NOMO-1 treated with DMSO at 0.1 percent for 48 hours (cell line): ENCODE measurements around the gene ATRIP.

Experiments
- DNase-seq: peaks from one replicate; lab custom pipeline; 2025; ENCODE audit not compliant: unreplicated experiment; lab: John Stamatoyannopoulos, UW

The ATRIP gene

DNA sequence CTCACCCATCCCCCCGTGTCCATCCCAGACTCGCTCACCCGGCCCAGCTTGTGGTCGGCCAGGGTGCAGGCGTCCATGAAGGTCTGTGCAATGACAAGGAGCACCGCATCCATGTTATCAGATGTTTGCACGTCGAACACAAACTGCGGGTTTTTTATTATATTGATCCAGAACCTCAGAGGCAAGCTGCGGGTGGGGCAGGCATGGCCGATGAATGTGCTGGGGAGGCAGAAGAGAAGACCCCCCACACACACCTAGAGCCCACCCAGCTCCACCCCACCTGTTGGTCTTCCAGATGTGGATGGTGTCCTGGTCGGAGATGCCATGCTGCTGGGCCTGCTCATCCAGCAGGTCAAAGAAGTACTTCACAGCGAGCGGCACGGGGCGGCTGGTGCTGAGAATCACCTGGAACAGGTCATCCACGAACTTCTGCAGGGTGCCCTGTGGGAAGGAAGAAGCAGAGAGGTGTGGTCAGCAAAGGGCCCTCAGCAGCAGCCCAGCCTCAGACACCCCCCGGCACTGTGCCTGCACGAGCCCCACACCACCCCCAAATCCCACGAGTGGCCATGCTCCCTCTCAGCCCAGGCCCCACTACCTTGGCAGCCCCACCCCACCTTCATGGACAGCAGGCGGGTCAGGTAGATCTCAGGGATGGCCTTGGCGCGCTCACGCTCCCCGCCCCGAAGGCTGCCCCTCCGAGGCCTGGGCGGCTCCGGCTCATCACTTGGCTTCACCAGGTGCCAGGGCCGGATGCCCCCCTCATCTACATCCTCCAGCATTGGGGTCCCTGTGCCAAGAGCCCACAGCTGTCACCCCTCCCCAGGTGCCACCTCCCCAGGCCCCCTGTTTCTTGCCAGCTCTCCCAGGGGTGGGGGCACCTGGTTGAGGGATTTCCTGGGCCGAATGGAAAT lies 37.0 kb upstream of the ATRIP start:
- no peak for DNase-seq

DNA sequence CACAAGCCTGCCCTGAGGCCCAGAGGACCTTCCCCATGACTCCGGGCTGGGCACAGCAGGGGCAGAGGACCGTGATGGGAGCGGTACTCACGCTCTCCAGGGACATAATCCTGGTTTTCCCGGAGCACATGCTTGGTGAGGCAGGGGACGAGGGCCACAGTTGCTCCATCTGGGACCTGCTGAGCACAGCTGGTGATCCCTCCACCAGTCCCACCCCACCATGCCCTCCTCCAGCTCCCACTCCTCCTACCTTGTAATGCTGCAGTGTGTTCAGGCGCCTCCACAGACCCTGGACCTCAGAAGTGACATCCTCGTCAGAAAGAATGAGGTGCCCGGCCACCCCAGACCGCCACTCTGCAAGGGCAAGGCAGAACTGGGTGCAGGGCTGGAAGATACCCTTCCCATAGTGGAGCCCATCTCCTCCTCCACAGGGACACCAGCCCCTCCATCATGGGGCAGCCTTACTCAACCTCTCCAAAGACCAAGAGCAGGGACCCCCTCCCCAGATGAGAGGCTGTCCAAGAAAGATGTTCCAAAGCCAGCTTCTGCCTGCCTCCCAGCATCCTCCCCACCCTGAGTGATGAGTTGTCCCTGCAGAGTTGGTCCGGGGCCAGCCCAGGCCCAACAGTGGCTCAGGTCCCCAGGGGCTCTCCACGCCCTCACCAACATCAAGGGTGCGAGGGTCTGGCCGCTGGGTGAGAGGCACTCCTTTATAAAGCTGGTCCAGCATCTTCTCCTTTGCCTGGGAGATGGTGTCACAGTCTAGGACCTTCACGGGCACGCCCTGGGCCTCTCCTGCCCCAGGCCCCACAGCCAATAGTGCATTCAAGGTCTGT lies 36.1 kb upstream of the ATRIP start:
- DNase-seq: no peak

DNA sequence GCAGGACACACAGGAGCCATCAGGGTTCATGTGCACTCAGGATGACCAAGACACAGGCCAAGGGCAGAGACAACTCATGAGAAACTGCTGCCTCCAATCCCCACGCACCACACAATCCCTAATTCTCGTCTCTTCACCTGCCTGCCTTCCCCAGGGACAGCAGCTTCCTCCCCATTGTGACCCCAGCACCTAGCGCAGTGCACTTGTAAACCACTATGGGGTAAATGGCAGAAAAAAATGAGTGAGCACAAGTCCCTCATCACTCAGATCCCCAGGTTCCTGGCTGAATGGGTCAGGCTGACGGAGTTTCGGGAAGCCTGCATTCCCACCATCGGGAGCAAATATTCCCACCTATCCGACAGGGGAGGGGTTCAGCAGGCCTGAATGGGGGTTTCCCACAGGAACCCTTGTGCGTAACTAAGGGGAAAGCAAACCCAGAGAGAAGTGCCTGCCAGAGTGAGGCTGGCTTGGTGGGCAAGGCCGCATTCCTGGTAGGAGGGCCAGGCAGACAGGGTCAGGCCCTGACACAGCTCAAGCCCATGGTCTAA lies 35.4 kb upstream of the ATRIP start:
- DNase-seq: no peak

DNA sequence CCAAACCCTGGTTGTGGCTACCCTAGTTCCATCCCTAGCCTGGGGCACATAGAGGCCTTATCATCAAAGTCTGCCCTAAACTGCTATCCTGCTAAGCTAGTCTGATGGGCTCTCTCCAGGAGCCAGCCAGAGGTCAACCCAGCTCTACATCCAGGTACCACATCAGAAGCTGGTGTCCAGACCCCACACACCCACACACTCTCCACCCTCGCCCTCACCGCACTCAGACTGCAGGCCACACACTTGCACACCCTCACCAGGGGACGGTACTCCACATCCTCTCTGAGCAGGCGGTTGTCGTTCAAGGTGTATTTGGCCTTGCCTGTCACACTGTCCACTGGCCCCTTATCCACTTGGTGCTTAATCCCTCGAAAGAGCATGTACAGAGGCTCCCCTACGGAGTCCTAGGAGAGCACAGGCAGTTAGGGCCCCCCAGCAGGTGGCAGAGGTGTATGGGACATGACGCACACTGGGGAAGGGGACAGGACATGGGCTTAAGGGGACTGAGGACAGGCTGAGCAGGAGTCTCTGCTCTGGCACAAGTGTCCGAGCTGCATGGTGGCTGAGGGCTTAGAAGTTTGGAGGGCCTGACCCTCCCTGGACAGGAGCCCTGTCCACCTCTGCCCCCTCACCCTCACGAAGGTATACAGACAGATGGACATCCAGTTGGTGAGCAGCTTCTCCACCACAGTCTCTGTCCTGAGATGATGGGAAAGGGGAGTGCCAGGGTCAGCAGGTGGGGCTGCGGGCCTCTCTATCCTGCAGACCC lies 34.7 kb upstream of the ATRIP start:
- no peak for DNase-seq

DNA sequence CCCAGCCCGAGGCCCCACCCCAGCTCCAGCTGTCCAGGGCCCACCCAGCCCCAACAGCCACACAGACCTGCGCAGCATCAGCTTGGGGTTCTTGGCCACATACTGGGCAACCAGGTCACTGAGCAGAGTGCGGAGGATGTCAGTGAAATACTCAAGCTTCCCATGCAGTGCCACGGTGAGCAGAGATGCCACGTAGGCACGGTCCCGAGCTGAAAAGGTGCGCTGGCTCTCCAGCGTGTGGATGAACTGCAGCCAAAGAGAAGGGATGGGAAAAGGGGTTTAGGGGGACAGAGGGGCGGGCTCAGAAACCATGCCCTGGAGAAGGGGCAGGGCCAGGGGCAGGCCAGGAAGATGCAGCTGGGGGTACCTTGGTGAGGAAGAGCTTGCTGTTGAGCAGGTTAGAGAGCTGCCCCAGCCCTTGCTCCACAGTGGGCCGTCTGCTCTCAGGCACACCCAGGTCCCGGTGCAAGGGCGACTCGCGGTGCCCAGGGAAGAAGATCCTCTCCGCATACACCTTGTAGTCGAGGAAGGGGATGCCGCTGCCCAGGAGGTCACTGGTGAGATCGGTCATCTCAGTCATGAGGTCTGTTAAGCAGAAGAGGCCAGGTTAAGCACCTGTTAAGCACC lies 34.0 kb upstream of the ATRIP start:
- no peak for DNase-seq

DNA sequence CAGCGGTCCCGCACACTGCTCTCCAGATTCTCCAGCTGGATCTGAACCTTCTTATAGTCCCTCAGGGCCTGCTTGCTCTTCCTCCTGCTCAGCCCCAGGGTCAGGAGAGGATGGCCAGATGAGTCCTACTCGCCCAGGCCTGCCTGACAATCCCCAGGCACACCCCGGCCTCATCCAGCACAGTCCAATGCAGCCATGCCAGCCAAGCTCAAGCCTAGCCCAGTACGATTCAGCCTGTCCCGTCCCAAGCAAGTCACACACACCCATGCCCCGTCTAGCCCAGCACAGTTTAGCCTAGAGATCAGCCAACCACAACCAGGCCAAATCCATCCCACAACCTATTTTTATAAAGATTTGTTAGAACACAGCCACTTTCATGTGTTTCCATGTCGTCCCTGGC lies 33.5 kb upstream of the ATRIP start:
- no peak for DNase-seq

DNA sequence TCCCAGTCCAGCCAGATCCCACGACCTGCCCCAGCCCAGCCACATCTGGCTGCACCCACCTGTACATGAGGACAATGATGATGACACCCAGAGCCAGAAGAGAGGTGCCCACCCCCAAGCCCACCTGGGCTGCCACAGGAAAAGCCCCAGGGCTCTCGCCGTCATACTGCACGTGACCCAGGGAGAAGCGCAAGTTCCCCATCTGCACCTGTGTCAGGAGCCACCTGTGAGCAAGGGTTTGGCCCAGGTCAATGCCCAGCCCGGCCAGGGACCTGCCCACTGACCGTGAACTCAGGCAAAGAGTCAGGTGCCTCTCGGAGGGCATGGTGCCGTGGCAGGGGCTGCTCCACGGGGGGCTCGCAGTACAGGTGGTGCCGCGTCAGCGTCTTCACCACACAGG lies 32.9 kb upstream of the ATRIP start:
- DNase-seq: no peak

DNA sequence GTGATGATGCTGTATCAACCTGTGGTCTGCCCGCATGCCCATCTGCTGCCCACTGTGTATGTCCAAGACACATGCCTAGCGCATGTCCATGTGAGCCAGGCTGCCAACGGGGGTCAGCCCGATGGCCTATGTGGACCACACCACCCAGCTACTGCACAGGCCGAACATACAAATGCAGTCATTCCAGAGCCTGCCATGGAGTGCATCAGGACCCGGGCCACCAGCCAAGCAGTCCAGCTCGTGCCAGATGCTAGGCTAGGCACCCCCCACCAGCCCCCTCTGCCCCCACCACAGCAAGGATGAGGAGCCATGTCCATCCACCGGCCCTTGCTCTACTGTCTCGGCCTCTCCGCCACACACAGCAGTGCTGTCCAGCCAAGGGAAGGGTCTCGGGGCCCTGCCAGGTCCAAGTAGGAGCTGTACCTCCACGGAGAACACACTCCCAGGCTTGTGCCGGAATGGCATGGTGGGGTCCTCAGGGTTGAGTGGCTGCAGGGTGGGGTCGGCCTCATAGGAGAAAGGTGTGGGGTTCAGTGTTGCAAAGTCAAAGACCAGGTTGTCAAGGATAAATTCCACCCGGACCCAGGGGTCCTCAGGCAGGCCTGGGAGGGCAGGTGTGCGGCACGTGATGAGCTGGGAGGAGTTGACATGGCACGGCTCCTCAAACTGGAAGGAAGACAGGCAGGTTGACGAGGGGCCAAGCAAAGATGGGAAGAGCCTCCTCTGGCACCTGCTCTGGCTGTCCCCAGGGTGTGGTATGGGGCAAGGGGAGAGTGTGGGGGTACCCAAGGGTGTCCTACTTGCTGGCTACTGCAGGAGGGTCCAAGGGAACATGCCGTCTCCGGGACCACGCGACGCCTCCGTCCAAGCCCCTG lies 31.9 kb upstream of the ATRIP start:
- no peak for DNase-seq

DNA sequence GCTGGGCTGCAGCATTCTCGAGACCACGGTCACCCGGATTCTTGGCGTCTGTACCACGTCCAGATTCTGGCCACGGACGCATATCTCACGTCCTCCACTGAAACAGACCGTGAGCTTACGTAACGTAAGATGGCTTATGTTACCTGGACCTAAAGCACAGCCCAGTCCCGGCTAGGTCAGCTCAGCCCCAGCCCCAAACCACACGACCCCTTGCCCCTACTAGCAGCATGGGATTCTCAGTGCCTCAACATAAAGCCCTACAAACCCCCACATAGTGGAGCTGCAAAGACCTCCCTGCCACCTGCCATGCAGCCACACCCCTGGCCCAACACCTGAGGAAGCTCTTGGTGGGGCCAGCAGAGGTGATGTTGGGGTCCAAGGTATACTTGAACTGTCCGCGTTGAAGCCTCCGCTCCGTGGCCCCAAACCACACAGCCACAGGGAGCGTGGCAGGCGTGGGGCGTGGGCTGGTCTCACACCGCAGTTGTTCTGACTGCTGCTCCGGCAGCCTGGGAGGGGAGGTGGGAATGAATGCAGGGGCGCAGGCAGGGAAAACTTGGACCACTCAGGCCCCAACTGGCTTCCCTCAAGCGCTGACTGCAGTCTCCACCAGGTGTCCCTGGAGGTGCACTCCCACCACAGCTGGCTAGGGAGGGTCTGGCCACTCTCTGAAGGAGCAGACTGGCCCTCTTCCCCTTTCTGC lies 31.1 kb upstream of the ATRIP start:
- DNase-seq: no peak

DNA sequence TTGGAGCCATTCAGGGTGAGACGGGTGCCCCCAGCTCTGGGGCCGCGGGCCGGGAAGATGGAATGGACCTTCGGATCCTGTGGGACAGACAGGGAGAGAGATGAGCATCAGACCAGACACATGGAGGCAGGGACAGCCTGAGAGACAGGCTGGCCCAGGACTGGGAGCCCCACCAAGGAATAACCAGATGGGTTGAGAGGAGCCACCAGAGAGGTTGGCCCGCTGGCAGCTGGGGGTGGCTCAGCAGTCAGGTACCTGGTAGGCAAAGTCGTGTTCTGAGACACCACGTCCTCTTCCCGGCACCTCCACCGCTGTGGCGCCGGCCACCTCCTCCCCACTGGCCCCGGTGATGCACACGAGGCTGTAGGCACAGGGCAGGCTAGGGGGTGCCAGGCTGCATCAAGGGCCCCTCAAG lies 30.4 kb upstream of the ATRIP start:
- DNase-seq: no peak

DNA sequence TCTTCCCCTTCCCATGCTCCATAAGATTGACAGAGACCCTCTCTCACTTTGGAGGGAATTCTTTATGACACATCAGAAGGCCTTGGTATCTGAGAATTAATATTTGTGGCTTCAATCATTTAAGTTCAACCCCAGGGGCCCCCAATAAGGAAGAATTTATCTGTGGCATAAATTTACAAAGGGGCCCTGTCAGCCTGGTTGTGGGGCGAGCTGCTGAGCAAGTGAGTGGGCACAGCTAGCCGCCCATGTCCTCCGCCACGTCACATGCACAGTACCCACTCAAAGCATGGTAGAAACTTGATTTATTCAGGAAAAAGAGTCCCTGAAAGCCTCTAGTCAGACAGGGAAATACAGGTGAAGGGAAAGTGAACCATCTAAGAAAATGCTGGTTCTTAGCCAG lies 30.0 kb upstream of the ATRIP start:
- no peak for DNase-seq

DNA sequence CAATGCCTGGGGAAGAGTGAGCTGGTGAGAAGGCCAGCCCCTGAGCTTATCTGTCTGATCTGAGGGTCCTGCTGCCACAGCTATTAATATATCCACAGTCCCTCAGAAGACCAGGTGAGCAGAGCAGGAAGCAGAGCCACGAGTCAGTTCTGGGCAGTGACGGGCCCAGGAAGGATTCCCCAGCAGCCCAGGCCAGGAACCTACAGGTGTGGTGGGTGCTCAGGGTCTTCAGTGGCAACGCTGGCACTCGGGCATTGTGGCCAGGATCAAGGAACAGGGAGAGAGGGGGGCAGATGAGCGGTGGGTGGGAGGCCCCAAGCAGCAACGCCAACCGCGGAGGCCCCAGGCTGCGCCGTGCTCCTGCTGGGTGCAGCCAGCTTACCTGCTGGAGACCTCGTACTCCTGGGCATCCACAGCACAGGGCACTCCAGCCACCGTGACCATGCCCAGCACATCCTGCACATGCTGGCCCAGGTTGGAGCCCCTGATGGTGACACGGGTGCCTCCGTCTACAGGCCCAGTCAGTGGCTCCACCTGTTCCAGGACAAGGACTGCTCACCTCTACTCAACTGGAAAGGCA lies 28.9 kb upstream of the ATRIP start:
- DNase-seq: no peak

DNA sequence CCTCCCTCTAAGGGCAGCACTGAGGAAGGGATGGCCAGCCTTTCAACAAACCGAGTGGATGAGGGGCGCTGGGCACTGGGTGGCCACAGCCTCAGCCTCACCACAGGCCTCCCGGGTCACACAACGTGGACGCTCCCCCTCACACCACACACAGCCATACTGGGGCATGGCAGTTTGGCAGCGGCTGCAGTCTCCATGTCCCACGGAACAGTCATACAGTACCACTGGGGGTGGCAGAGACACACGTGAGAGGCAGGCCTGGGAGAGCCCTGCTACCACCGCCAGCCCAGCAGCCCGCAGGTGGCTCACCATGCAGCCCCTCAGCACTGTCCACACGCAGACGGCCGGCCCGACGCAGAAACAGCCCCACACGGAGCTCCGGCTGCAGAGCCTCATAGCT lies 28.4 kb upstream of the ATRIP start:
- no peak for DNase-seq

DNA sequence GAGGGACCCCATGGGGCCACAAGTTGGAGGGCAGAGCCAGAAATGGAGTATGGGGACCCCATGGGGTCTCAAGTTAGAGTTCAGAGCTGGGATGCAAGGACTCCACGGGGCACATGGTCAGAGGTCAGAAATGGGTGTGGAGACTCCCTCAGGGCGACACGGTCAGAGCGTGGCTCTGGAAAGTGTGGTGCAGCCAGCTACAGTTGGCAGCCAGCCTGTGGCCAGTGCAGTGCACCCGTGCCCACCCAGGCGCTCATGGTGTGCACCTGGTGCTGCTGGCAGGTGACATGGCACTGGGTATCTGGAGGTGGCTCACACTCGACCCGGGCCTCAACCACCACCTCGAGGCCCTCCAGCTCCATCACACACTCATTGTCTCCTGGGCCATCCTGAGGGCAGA lies 27.9 kb upstream of the ATRIP start:
- no peak for DNase-seq

DNA sequence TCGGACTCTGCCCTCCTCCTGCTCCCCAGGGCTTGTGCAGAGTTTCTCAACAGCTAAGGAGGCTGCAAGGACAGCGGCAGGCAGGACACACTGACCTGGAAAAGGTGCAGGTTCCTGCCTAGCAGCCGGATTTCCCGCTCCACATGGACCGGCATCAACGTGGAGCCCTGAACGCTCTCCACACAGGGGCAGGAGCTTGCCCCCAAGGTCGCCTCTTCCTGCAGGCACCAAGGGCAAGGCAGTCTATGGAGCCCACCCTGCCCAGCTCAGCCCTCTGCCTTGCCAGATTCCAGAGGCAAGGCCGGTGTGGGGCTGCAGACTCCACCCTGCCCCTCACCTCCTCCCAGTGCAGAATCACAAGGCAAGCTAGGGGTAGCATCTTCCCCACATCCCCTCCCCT lies 27.4 kb upstream of the ATRIP start:
- no peak for DNase-seq

DNA sequence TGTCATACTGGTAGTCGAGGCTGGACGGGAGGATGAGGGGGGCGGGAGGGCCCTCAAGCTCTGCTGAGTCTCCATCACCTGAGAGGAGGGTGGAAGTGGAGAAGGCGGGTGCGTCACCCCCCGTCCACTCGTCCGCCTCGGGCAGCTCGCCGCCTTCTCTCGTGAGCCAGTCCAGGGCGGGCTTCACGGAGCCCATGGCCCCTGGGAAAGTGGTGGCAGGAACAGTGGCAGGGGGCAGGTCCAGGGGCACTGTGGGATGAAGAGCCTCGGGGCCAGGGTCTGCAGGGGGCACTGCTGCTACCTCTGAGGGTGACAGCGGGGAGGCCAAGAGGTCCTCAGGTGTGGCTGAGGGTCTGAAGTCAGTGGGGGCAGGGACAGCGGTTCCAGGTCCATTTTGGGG lies 26.9 kb upstream of the ATRIP start:
- no peak for DNase-seq

DNA sequence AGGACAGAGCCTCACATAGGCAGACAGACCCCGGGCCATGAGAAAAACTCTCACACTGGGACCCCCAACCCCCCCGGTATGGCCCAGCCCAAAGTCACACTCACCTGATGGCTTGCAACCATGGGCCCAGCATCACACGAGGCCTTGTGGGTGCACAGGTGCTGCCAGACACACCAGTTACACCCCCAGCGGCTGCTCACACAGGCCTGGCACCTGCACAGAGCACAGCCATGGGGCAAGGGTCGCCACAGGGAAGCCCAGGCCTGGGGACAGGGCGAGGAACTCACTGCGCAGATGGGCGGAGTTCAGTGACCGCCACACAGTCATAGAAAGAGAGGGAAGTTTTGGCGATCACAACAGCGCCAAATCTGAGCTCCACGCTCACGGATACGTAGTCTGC lies 26.0 kb upstream of the ATRIP start:
- no peak for DNase-seq

DNA sequence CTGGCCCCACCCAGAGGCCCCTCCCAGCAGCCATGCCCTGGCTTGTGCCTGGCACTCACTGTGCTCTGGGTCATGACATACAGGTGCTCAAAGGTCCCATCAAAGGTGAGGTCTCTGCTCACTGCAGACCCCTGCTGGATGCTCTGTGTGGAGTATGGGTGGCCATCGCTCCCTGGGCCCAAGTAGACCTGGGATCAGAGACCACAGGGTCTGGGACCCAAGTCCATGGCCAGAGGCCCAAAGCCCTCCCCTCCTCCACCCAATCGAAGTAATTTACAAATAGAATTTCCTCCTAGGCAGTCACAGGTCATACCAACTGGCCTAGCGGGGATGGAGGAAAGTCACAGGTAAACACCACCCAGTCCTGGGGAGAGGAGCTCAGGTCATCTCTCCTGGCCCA lies 24.3 kb upstream of the ATRIP start:
- DNase-seq: no peak

DNA sequence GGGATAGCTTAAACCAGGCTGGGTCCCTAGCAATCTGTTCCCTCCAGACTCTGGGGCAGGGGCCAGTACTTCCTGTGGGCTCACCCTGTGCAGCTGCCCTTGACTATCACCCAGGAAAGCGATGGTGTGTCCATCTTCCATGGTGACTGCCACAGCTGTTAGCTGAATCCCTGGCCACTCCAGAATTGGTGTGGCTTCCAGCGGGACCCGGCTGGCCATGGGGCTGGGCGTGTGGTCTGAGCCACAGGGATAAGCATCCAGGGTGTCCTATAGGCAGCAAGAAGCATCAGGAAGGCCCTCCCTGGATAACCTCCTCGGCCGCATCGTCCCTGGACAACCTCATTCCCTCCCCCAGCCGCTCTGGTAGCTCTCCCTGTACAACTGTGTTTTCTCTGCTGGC lies 23.9 kb upstream of the ATRIP start:
- no peak for DNase-seq
